Skin of body (tissue), 2 donors: Measurements from ENCODE around the gene CA5A. TPM values are rescaled to one million over a fixed set of nuclear protein-coding genes. Genes with fewer than 3 reads are reported as not detected.

Experiments
- DNase-seq: peaks from one replicate; lab custom pipeline; 2025; lab: John Stamatoyannopoulos, UW
- total RNA-seq: library from RNA; depleted of rRNA; stranded (reverse); fragments of >200 nt; gene quantifications from one replicate; pipeline ENCODE4 v1.2.3, GENCODE V29; 2014

The CA5A gene
- total RNA-seq, 1 donor from 2014 or later = not detected

DNA sequence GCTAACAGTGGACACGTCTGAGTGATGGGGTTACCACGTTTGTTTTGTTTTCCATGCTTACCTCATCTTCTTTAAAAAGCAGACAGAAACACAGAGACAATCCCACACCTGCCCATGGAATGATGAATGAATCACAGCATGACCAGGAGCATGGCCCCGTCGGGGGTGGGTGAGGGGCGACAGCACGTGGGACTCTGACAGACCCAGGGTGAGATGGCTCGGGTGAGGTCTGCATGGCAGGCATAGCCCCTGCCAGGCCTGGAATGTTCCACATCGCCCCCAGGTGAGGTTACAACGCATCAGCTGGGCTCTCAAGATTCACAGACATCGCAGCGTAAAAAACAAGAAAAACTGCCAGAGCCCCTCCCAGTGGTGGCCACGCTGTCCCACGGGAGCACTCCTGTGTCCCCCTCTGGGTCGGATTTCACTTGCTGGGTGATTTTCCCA, 85.2 kb downstream of the CA5A start:
- no peak for DNase-seq

DNA sequence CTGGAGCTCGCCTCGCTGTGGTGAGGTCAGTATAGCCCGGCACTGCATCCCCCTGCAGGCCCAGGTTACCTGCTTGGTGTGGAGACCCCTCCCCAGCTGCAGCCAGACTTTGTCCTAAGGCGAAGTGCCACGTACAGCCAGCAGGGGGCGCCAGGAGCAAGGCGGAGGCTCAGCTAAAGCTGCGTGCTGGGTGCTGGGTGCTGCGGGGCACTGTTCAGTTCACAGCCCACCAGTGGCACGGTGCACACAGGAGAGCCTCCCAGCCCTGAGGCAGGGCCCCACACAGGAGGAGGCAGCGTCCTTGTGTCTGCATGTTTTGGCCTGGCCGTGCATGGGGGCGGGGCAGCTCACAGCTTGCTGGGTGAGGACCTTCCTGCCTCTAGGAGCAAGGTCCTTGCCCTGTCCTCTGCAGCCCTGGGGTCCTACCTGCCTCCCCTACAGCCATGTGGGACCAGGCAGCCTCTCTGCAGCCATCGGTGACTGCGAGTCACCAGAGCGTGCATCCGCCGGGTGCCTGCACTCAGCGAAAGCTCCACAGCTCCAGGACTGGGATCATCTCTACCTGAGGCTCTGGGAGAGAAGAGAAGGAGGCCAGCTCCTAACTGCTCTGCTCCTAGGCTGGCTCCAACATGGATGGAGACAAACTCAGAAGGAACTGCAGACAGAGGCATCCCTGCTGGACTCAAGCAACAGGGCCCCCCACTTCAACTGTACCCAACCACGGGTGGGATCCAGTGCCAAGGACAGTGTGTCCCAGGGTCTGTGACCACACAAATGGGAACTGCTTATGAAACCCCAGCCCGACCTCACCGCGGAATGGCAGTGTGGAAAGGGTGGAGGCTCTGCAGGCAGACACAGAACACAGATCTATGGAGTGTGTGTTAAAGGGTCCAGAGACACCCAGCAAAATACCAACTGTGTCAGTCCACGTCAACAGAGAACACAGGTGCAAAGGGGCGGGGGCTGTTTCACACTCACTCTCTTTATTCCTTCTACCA, 86.0 kb downstream of the CA5A start:
- DNase-seq = no peak

DNA sequence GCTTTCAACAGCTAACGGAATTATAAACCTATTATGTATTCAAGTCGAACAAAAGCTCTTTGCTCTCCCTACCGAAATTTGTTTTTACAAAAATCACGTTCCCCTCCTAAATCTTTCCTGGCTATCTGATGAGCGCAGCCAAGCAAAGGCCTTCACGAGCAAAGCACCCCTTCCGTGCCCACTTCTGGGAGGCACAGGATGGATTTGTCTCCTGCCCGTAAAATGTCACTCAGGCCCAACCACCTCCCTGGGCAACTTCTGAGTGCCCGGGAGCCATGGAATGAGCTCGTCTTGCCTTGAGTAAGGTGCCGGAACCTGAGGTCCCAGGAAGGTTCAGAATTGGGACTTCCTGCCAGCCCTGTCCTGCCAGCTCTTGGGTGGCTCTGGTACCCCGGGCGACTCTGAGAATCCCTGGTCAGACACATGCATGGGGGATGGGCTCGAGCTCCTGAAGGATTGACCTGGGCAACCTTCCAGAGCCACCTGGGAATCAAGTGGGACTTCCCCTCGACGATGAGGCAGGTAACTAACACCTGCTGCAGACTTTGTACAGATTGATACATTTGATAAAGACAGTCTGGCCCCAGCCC, 86.8 kb downstream of the CA5A start:
- no peak for DNase-seq

DNA sequence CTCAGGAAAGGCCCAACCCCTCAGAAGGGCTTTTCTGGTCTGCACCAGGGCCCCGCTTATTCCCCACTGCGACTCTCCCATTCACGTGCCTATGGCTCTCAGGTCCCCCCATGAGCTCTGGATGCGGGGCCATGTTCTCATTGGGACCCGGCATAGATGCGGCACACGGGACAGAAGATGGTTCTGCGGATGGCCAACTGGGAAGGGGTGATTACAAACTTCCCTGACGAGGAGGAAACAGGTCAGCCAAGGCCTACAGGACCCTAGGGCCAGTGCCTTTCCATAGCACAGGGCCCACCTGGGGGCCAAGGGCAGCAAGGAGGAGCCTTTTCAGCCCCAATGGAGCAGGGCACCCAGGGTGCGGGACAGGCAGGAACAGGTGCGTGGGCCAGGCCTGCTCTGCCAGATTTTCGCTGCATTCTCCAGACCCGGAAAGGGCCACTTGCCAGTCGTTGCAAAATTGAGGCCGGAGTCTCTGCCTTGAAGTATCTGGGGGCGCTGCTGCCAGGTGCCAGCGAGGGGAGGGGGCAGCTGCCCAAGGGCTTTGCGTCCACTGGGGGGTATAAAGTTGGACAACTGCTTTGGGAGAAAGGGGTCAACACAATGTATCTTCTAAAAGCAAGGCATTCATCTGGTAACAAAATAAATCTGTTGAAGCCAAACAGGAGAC, 87.5 kb downstream of the CA5A start:
- DNase-seq = no peak

DNA sequence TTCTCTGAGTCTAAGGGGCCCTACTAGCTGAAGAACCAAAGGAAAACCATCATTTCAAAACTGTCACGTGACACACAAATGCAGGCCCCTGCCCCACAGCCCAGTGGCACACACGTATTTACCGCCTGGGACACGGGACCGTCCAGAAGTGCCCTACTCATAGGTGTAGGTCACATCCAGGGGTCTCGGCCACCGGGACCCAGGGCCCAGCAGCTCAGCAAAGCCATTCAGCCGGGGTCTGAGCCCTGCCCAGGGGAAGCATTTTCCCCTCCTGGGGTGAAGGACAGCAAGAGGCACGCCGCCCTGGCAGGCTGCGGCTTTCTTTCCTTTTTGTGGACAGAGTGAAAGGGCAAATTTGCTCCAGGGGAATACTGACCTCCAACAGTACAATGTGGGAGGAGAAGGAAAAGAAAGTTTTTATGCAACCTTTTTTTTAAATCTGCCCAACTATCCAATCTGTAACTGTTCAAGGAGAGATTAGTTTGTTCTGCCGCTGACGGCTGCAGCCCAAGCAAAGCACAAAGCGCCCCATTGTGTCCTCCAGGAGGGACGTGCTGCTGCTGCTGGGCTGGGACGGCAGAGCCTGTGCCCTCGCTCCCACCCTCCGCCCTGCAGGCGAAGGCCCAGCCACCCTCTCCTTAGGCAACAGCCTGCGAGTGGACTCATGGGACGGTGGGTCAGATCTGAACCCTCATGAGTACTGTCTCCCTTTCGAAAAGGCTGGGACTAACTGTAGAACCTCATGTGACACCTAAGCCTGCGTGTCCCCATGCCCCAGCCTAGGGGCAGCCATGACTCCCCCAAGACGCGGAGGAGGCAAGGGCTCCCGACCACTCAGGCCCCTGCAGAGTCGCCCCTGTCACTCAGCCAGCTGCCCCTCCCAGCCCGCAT, 88.3 kb downstream of the CA5A start:
- no peak for DNase-seq

DNA sequence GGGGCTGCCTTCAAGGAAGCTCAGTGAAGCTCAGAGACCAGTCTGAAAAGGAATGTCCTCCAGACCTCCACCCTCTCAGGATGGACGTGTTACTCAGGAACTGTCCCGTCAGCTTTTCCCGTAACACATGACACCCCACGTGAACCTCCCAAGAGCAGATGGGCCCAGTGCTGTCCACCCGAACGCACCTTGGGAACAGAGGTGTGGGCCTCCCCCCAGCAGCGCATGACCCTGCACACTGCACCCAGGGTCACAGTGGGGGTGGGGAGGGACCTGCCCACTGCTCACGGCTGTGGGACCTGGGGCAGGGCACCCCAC, 88.9 kb downstream of the CA5A start:
- DNase-seq = no peak

DNA sequence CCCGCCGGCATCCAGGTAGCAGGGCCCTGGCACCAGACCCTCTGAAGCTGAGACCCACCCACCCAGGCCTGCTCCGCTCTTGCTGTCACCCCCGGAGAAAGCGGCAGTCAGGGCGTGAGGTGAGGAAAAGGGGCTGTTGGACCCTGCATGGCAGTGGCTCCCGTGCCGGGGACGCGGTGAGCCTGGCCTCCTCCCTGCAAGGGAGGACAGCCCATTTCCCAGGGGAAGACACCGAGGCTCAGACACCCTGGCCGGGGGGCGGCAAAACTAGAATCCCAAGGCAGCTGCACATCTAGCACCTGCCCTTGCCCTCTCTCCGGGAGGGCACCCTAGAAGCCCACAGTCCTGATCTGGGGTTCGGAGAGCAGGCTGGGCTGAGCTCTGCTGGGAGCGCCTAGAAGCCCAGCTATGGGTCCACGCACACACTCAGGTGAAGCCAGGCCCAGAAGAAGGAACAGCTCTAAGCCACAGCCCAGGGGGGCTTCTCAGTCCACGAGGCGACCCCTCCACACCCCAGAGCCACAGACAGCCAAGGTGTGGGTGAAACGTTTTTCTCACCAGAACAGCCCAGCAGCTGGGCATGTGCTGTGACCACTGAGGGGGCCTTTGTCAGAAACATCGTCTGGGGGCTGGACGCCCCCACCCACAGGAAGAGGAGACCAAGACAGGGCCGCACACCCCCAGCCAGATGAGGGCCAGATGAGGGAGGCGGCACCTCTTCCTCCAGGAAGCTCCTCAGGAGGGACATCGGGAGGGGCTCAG, 89.4 kb downstream of the CA5A start:
- DNase-seq = no peak

DNA sequence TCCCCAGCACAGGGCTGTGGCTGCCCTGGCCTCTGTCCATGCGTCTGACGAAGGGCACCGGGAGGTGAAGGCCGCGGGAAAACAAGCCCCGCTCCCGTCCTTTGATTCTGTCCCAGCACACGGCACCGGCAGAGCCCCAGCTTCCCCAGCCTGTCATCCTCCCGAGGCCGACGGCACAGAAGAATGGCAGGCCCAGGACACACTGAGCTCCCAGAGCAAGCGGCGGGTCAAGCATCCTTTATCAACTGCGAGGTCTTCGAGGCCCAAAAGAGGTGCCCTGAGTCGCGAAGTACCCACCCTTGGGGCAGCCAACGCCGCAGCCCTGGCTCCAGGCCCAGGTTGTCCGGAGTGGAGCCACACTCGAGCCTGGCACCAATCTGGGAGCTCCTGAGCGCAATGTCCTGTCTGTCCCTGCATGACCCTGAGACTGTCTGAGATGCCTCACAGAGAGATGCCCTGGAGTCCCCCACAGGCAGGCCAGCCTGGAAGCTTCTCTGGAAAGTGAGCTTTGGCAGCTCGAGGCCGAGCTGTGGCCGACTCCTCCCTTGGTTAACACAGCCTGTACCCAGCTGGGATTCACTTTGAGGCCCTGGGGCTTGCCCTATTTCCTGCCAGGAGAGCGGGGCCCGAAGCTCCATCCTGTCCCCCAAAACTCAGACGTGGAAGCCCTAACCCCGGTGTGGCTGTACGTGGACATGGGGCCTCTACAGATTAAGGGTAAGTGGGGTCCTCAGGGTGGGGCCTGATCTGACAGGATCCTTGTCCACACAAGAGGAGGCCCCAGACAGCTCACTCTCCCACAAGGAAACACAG, 90.3 kb downstream of the CA5A start:
- DNase-seq = no peak

DNA sequence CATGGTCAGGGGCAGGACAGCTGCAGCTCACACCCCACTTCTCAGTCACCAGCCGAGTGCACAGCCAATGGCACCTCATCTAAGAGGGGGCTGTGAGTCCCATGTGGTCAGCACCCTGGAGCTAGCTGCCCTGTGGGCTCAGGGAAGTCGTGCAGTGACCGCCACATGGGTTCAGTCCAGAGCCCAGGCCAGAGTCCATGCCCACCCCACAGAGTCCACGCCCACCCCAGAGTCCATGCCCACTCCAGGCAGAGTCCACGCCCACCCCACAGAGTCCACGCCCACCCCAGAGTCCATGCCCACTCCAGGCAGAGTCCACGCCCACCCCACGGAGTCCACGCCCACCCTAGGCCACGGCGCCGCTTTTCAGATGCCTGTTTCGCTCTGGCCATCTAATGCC, 91.1 kb downstream of the CA5A start:
- no peak for DNase-seq

DNA sequence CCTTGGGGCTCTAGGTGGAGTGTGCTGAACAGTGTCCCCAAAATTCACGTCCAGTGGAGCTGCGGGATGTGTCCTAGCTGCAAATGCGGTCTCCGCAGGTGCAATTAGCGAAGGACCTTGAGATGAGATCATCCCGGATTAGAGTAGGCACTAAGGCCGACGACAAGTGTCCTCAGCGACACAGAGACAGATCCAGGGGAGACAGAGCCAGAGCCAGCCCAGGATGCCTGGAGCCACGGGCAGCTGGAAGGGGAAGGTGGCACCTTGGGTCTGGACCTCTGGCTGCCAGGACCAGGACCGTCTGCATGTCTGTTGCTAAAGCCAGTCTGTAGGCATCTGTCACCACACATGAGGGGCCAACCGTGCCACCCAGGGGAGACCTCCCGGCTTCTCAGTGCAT, 91.5 kb downstream of the CA5A start:
- DNase-seq = no peak

DNA sequence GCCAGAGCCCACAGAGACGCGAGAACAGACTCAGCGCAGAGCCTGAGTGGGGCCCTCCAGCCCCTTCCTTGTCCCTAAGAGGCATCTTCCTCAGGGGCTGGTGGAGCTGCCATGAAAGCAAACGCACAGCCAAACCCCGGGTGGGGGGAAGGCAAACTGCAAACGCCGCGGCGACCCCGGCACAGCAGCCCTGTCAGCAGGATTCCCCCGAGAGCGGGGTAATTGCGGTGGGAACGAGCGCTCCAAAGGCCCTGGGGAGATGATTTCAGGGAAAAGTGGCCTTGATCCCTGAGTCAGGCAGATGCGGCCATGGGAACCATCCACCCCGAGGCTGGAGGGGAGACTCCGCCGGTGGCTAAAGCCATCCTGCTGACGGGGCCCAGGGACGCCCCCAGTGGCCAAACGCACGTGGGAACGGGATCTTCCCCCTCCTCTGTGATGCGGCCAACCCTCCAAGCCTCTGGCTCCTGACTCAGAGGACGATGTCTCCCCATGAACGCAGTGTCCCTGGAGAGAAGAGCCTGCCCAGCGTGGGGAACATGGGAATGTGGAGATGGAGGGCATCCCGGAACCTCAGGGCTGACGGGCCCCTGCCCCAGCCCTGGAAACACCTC, 92.1 kb downstream of the CA5A start:
- DNase-seq = no peak

DNA sequence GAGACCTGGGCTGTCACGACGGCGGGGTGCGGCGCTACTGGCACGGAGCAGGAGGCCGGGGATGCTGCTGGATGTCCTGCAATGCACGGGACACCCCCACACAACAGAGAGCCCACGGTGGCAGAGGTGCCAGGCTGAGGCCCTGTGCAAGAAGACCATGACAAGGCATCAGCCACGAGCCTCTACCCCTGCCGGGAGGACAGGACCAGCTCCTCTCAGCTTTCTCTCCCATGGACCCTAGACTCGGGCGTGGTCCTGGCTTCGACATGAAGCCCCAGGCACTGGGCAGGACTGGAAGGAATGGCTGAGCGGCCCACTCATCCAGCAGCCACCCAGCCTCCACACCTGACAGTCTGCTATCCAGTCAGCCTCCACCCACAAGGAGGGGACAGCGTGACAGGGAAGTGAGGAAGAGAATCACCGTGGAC, 92.6 kb downstream of the CA5A start:
- DNase-seq = no peak

DNA sequence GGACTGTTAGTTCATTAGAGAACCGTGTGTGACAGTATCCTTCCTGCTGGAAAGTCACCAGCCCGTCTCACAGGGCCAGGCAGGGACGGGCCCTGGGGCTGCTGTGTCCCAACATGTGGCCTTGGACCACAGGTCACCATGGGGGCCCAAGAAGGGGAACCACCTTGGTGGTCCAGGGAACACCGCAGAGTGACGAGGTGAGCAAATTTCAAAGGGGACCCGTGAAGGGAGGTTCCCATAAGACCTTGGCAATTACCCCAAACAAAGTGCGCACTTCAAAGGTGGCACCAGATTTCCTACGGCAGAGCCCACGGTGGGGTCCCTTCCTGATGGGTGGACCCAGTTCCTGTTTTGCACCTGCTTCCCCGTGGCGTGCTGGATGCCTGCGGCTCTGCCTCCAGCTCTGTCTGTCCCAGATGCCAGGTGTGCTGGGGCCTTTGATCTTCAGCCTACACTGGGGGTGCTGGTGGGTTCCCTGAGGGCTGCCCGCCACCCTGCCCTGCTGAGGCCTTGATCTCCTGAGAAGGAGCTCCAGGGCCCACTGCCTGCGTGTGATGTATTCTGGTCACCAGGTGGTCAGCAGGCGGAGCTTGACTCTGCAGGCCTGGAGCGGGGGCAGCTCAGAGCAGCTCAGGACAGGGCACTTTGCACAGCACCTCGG, 94.0 kb downstream of the CA5A start:
- DNase-seq = no peak

DNA sequence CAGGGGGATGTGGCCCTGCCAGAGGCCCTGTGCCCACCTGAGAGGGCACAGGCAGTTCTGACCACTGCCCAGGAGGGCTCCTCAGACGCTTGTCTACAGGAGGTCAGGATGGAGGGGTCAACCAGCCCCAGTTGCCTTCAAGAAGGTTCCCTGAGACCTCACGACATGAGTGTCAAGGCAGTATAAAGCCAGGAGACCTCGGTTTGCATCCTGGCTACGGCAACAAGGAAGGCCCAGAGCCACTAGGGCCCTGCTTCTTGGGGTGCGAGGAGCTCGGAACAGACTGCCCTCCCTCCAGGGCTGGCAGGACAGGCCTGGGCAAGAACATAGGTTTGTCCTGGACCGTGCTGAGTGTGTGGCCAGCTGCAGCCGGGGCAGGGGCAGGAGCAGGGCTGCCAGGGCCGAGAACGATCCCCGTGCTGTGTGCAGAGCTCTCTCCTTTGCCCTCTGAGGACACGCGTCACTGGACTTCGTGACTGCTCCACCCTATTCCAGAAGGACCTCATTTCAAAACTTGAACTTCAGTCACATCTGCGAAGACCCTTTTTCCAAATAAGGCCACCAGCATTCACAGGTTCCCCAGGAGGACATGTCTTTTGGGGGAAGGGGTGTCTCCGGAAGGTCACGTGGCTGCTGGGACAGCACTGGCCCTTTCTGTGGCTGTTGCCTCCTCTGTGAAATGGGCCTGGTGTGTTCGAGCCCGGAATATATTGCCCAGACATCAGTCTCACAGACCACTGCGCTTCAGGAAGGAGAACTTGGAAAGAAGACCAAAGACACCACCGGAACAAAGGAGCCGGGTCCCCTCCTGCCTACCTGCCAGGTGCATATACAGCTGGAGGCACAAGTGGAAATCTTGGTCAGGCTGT, 94.8 kb downstream of the CA5A start:
- DNase-seq = no peak

DNA sequence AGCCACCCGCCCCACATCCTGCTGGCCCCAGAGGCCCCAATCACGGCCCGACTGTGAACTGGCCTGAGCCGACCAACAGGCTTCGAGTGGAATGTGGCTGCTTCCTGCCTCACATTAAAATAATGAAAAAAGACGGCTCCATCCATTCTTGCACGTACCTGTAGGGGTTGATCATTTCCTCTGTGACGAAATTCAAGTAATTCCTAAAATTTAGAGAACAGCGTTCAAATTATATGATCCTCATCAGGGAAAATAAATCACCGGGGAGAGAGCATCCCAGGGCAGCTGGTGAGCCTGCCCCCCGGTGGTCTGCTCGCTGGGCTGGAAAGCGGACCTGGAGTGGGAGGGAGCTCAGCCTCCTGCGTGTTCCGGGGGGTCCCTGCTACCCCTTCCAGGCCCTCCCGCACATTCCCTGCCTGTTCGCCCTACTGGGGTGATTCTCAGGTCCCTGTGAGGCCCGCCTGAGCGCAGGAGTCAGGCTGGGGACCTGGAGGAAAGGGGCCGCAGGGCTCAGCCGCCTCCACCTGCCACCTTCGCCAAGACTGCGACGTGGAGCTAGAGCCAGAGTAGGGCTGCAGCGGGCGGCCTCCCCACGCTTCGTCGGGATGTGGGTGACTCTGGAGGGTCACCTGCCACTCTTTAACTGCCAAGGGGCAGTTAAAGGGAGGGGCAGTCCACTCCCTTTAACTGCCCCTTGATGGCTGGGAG, 95.9 kb downstream of the CA5A start:
- no peak for DNase-seq

DNA sequence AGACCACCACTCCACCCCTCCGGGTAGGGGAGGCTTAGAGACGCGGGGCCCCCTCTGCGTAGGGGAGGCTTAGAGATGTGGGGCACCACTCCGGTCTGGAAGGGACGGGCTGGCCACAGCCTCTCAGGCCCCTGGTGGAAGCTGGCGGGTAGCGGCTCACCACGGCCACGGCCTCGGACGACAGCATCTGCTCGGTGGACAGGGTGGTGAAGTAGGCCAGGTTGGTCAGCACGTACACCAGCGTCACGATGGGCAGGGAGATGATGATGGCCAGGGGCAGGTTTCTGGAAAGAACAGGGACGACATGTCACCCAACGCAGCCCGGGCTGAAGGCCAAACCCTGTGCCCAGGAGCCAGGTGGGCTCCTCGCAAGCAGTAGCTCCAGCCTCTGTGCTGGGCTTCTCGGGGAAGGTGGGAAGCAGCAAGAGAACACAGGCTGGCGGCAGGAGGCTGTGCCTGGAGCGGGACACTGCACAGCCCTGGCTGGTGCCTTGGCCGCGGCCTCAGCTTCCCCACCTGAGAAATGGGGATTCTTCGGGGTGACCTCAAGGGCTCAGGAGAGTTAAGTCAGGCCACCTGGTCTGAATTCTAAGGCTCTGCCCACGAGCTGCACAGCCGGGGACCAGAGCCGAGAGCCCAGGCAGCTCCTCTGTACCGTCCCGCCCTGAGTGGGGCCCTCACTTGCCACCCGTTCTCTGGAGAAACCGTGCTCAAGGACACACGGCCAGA, 96.6 kb downstream of the CA5A start:
- no peak for DNase-seq
